Measurements from ENCODE around the gene NCKAP5L. TPM values are rescaled to one million over a fixed set of nuclear protein-coding genes. Genes with fewer than 3 reads are reported as not detected.
A peak's percentile ranks its signal among the peaks of the same experiment; 100 is the strongest.

Gene NCKAP5L
- polyA plus RNA-seq, 1 donor (not counting 4 experiments of a cell fraction or from before 2014, with no cell fraction given) = 3.9 TPM

DNA sequence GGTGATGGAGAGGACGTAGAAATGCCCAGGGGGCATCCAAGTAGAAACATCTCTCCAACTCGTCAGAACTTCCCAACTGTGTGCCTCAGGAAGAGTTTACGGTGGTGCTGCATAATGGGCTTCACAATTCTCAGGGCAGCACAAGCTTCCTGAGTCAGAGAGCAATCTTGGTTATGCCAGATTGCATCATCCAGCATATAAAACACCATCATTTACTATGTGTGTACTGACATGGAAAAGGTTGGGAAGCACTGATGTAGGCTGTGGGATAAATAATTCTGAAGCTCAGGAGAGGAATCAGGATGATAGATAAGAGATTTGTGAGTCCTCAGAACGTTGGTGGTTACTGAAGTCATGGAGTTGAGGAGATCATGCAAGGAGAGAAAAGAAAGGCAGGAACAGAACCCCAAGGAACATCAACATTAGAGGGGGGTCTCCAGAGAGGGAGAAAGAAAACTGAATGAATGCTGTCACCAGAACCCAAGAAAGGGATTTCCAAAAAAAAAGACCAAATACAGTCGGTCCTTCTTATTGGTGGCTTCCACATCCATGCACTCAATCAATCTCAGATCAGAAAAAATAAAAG, 4.7 kb upstream of the NCKAP5L start:
- no peaks in the 10 kb centered on the region for H3K36me3 ChIP-seq (ENCODE audit: control insufficient read depth in 2 of 2, extremely low read depth in 1 of 2, insufficient read depth in 2 of 2, low read length in 2 of 2)
- H2AFZ ChIP-seq (ENCODE audit: control insufficient read depth, low read length) = peak overlapping the region; percentile 23
- H3K79me2 ChIP-seq (ENCODE audit: control insufficient read depth, insufficient read depth, low read length) = no peaks in the 10 kb centered on the region
- no peaks in the 10 kb centered on the region for H4K20me1 ChIP-seq (ENCODE audit: control insufficient read depth, extremely low read depth, insufficient read depth, low read length)
- H3K4me1 ChIP-seq (ENCODE audit: control insufficient read depth, extremely low read depth, insufficient read depth, low read length) = peaks cover 19% of the 10 kb centered on the region
- no peak for TF ChIP-seq EZH2 (IDR thresholded peaks at IDR 0.05; ENCODE audit: low read length)
- TF ChIP-seq, protein P1, sequence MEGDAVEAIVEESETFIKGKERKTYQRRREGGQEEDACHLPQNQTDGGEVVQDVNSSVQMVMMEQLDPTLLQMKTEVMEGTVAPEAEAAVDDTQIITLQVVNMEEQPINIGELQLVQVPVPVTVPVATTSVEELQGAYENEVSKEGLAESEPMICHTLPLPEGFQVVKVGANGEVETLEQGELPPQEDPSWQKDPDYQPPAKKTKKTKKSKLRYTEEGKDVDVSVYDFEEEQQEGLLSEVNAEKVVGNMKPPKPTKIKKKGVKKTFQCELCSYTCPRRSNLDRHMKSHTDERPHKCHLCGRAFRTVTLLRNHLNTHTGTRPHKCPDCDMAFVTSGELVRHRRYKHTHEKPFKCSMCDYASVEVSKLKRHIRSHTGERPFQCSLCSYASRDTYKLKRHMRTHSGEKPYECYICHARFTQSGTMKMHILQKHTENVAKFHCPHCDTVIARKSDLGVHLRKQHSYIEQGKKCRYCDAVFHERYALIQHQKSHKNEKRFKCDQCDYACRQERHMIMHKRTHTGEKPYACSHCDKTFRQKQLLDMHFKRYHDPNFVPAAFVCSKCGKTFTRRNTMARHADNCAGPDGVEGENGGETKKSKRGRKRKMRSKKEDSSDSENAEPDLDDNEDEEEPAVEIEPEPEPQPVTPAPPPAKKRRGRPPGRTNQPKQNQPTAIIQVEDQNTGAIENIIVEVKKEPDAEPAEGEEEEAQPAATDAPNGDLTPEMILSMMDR (optimal IDR thresholded peaks at IDR 0.05 in 1 of 3, IDR thresholded peaks at IDR 0.05 in 1 of 3, conservative IDR thresholded peaks at IDR 0.05 in 1 of 3; ENCODE audit: extremely low read depth in 1 of 3, insufficient read depth in 2 of 3, low read length in 3 of 3) = no peak
- H3K4me2 ChIP-seq (ENCODE audit: control insufficient read depth, extremely low read depth, insufficient read depth, low read depth, low read length) = peak overlapping the region; percentile 30
- FAIRE-seq = peak; percentile 79
- no peaks in the 10 kb centered on the region for H3K9me1 ChIP-seq (ENCODE audit: control insufficient read depth, extremely low read depth, insufficient read depth, low read length)
- no peak overlapping the region for H3K4me3 ChIP-seq (ENCODE audit: control insufficient read depth in 2 of 3, extremely low read depth in 1 of 3, insufficient read depth in 2 of 3, low read depth in 1 of 3, low read length in 3 of 3)
- dilution Hi-C loops (cut with MboI; ENCODE audit: extremely low pct_ligation_motif_present, low sequenced_read_pairs) = no loop called here
- H3K27me3 ChIP-seq (ENCODE audit: control insufficient read depth, extremely low read depth, insufficient read depth, low read length) = no peaks in the 10 kb centered on the region
- H3K9ac ChIP-seq (ENCODE audit: control insufficient read depth, extremely low read depth, insufficient read depth, low read length) = no peak overlapping the region
- peak overlapping the region; percentile 52 for H3K27ac ChIP-seq (ENCODE audit: control insufficient read depth, insufficient read depth, low read length)
- H3K9me3 ChIP-seq (ENCODE audit: control insufficient read depth, low read depth, low read length) = no peaks in the 10 kb centered on the region
- DNase-seq (ENCODE audit: low read depth, low spot score) = no peak

GRCh38 chr12:49831717-49832116, 3.5 kb upstream of the NCKAP5L start:
- H4K20me1 ChIP-seq (ENCODE audit: control insufficient read depth, extremely low read depth, insufficient read depth, low read length) = no peaks in the 10 kb centered on the region
- H3K36me3 ChIP-seq (ENCODE audit: control insufficient read depth in 2 of 2, extremely low read depth in 1 of 2, insufficient read depth in 2 of 2, low read length in 2 of 2) = no peaks in the 10 kb centered on the region
- FAIRE-seq = no peak
- peaks cover 2% of the 10 kb centered on the region for H3K9me1 ChIP-seq (ENCODE audit: control insufficient read depth, extremely low read depth, insufficient read depth, low read length)
- peaks cover 11% of the 10 kb centered on the region for H3K79me2 ChIP-seq (ENCODE audit: control insufficient read depth, insufficient read depth, low read length)
- no peak overlapping the region for H3K9ac ChIP-seq (ENCODE audit: control insufficient read depth, extremely low read depth, insufficient read depth, low read length)
- TF ChIP-seq, protein P1 (optimal IDR thresholded peaks at IDR 0.05 in 1 of 3, IDR thresholded peaks at IDR 0.05 in 1 of 3, conservative IDR thresholded peaks at IDR 0.05 in 1 of 3; ENCODE audit: extremely low read depth in 1 of 3, insufficient read depth in 2 of 3, low read length in 3 of 3) = no peak
- no peak for TF ChIP-seq EZH2 (IDR thresholded peaks at IDR 0.05; ENCODE audit: low read length)
- no peaks in the 10 kb centered on the region for H3K27me3 ChIP-seq (ENCODE audit: control insufficient read depth, extremely low read depth, insufficient read depth, low read length)
- no peaks in the 10 kb centered on the region for H3K9me3 ChIP-seq (ENCODE audit: control insufficient read depth, low read depth, low read length)
- no peak overlapping the region for H3K4me2 ChIP-seq (ENCODE audit: control insufficient read depth, extremely low read depth, insufficient read depth, low read depth, low read length)
- H2AFZ ChIP-seq (ENCODE audit: control insufficient read depth, low read length) = no peak overlapping the region
- DNase-seq (ENCODE audit: low read depth, low spot score) = no peak
- H3K4me1 ChIP-seq (ENCODE audit: control insufficient read depth, extremely low read depth, insufficient read depth, low read length) = peaks cover 26% of the 10 kb centered on the region
- no peak overlapping the region for H3K4me3 ChIP-seq (ENCODE audit: control insufficient read depth in 2 of 3, extremely low read depth in 1 of 3, insufficient read depth in 2 of 3, low read depth in 1 of 3, low read length in 3 of 3)
- H3K27ac ChIP-seq (ENCODE audit: control insufficient read depth, insufficient read depth, low read length) = no peak overlapping the region
- dilution Hi-C loops (cut with MboI; ENCODE audit: extremely low pct_ligation_motif_present, low sequenced_read_pairs) = no loop called here
